Measurements from ENCODE around the gene PIWIL4.

Gene PIWIL4

DNA sequence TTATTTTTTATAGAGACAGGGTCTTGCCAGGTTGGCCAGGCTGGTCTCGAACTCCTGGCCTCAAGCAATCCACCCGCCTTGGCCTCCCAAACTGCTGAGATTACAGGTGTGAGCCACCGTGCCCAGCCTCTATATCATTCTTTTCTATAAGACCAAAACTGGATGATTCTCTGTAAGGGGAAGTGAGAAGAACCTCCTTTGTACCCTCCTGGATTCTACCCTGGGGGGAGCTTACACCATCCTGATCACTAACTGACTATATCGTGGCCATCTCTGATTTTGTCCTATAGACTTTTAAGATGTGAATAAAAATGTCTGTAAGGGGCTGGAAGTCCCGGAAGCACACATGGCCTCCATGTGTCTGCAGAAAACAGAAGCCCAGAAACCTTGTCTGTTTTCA, 9.1 kb downstream of the PIWIL4 start:
- Histone ChIP-seq H3K79me2 (ENCODE audit: insufficient read depth, low read length) (no peaks in the 10 kb centered on the region), H3K9me3 (ENCODE audit: insufficient read depth, low read depth, low read length) (no peaks in the 10 kb centered on the region), H3K4me2 (ENCODE audit: low read depth, low read length, poor library complexity, severe bottlenecking) (no peak overlapping the region), H3K4me1 (ENCODE audit: insufficient read depth, low read length, poor library complexity, severe bottlenecking) (peaks cover 5% of the 10 kb centered on the region), H3K9me2 (replicated peaks; ENCODE audit: low read depth, low read length) (no peaks in the 10 kb centered on the region), H3K27me3 (ENCODE audit: insufficient read depth, low read length, poor library complexity, severe bottlenecking) (no peaks in the 10 kb centered on the region), H3K9ac (ENCODE audit: low read depth, low read length, poor library complexity, severe bottlenecking) (no peak overlapping the region), H3K36me3 (ENCODE audit: insufficient read depth, low read length) (no peaks in the 10 kb centered on the region), H3F3A (ENCODE audit: low read depth) (no peaks in the 10 kb centered on the region), H4K20me1 (ENCODE audit: insufficient read depth, low read length, poor library complexity, severe bottlenecking) (no peaks in the 10 kb centered on the region), H2AFZ (ENCODE audit: low read length) (no peak overlapping the region), H3K4me3 (ENCODE audit: low read length, poor library complexity, severe bottlenecking) (no peak overlapping the region)
- TF ChIP-seq, protein P1, sequence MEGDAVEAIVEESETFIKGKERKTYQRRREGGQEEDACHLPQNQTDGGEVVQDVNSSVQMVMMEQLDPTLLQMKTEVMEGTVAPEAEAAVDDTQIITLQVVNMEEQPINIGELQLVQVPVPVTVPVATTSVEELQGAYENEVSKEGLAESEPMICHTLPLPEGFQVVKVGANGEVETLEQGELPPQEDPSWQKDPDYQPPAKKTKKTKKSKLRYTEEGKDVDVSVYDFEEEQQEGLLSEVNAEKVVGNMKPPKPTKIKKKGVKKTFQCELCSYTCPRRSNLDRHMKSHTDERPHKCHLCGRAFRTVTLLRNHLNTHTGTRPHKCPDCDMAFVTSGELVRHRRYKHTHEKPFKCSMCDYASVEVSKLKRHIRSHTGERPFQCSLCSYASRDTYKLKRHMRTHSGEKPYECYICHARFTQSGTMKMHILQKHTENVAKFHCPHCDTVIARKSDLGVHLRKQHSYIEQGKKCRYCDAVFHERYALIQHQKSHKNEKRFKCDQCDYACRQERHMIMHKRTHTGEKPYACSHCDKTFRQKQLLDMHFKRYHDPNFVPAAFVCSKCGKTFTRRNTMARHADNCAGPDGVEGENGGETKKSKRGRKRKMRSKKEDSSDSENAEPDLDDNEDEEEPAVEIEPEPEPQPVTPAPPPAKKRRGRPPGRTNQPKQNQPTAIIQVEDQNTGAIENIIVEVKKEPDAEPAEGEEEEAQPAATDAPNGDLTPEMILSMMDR (conservative IDR thresholded peaks at IDR 0.05; ENCODE audit: low read length): no peak
- no peak for TF ChIP-seq EZH2phosphoT487 (IDR thresholded peaks at IDR 0.05; ENCODE audit: borderline replicate concordance)

DNA sequence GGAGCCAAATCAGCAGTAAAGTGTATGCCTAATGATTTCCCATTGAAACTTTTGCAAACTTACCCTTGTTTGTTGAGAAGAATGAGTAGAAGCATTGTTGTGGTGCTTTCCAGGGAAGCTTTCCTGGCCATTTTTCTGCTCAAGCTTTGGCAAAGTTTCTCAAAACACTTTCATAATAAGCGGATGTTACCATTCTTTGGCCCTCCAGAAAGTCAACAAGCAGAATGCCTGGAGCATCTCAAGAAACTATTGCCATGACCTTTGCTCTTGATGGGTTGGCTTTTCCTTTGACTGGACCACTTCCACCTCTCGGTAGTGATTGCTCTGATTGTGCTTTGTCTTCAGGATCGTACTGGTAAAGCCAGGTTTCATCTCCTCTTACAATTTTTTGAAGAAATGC, 10.7 kb downstream of the PIWIL4 start:
- Histone ChIP-seq H3K9me3 (ENCODE audit: insufficient read depth, low read depth, low read length) (no peaks in the 10 kb centered on the region), H2AFZ (ENCODE audit: low read length) (no peak overlapping the region), H3F3A (ENCODE audit: low read depth) (no peaks in the 10 kb centered on the region), H3K4me3 (ENCODE audit: low read length, poor library complexity, severe bottlenecking) (no peak overlapping the region), H3K9me2 (replicated peaks; ENCODE audit: low read depth, low read length) (no peaks in the 10 kb centered on the region), H3K4me2 (ENCODE audit: low read depth, low read length, poor library complexity, severe bottlenecking) (no peak overlapping the region), H3K9ac (ENCODE audit: low read depth, low read length, poor library complexity, severe bottlenecking) (no peak overlapping the region), H3K79me2 (ENCODE audit: insufficient read depth, low read length) (no peaks in the 10 kb centered on the region), H3K36me3 (ENCODE audit: insufficient read depth, low read length) (no peaks in the 10 kb centered on the region), H3K4me1 (ENCODE audit: insufficient read depth, low read length, poor library complexity, severe bottlenecking) (peaks cover 5% of the 10 kb centered on the region), H3K27me3 (ENCODE audit: insufficient read depth, low read length, poor library complexity, severe bottlenecking) (no peaks in the 10 kb centered on the region), H4K20me1 (ENCODE audit: insufficient read depth, low read length, poor library complexity, severe bottlenecking) (no peaks in the 10 kb centered on the region)
- no peak for TF ChIP-seq EZH2phosphoT487 (IDR thresholded peaks at IDR 0.05; ENCODE audit: borderline replicate concordance)
- TF ChIP-seq, protein P1 (conservative IDR thresholded peaks at IDR 0.05; ENCODE audit: low read length): no peak

DNA sequence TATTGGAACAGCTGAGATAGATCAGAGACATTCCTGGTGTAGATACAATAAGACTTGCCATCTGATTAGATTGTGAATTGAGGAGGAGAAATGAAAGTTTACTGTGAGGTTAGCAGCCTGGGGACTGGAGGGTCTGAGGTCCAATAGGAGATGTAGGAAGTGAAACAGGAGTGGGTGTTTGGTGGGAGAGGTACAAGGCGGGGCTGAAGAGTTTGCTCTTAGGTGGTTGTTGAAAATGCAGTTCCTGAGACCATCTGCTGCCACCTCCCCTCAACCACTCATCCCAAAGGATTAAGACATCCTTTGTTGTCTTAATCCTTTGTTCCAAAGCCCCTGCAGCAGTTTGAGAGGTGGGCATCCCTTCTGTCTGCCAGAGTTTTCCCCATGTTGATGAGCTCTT, 14.8 kb downstream of the PIWIL4 start:
- Histone ChIP-seq H2AFZ (ENCODE audit: low read length) (no peak overlapping the region), H3F3A (ENCODE audit: low read depth) (no peaks in the 10 kb centered on the region), H3K27me3 (ENCODE audit: insufficient read depth, low read length, poor library complexity, severe bottlenecking) (no peaks in the 10 kb centered on the region), H3K9me3 (ENCODE audit: insufficient read depth, low read depth, low read length) (no peaks in the 10 kb centered on the region), H3K9me2 (replicated peaks; ENCODE audit: low read depth, low read length) (no peaks in the 10 kb centered on the region), H3K9ac (ENCODE audit: low read depth, low read length, poor library complexity, severe bottlenecking) (no peak overlapping the region), H3K4me2 (ENCODE audit: low read depth, low read length, poor library complexity, severe bottlenecking) (no peak overlapping the region), H4K20me1 (ENCODE audit: insufficient read depth, low read length, poor library complexity, severe bottlenecking) (no peaks in the 10 kb centered on the region), H3K4me1 (ENCODE audit: insufficient read depth, low read length, poor library complexity, severe bottlenecking) (peaks cover 5% of the 10 kb centered on the region), H3K79me2 (ENCODE audit: insufficient read depth, low read length) (no peaks in the 10 kb centered on the region), H3K36me3 (ENCODE audit: insufficient read depth, low read length) (no peaks in the 10 kb centered on the region), H3K4me3 (ENCODE audit: low read length, poor library complexity, severe bottlenecking) (no peak overlapping the region)
- TF ChIP-seq EZH2phosphoT487 (IDR thresholded peaks at IDR 0.05; ENCODE audit: borderline replicate concordance): no peak
- TF ChIP-seq, protein P1 (conservative IDR thresholded peaks at IDR 0.05; ENCODE audit: low read length): no peak
